Hippocampal formation (tissue), 2 donors: Measurements from ENCODE around the gene RNF144A.

ENCODE experiments used
- DNase-seq, 2 donors: peaks; one replicate each; lab custom pipeline; 2025; lab: John Stamatoyannopoulos, UW

Gene RNF144A

DNA sequence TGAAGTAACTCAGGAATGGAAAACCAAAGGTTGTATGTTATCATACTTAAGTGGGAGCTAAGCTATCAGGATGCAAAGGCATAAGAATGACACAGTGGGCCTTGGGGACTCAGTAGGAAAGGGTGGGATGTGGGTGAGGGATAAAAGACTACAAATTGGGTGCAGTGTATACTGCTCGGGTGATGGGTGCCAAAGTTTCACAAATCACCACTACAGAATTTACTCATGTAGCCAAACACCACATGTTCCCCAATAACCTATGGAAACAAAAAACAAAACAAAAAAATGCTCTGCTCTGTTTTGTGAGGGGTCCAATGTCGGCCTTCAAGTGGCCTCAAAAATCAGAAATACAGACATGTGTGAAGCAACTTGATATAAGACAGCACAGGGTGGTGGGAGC is 8.9 kb upstream of the RNF144A start:
- DNase-seq: no peak

DNA sequence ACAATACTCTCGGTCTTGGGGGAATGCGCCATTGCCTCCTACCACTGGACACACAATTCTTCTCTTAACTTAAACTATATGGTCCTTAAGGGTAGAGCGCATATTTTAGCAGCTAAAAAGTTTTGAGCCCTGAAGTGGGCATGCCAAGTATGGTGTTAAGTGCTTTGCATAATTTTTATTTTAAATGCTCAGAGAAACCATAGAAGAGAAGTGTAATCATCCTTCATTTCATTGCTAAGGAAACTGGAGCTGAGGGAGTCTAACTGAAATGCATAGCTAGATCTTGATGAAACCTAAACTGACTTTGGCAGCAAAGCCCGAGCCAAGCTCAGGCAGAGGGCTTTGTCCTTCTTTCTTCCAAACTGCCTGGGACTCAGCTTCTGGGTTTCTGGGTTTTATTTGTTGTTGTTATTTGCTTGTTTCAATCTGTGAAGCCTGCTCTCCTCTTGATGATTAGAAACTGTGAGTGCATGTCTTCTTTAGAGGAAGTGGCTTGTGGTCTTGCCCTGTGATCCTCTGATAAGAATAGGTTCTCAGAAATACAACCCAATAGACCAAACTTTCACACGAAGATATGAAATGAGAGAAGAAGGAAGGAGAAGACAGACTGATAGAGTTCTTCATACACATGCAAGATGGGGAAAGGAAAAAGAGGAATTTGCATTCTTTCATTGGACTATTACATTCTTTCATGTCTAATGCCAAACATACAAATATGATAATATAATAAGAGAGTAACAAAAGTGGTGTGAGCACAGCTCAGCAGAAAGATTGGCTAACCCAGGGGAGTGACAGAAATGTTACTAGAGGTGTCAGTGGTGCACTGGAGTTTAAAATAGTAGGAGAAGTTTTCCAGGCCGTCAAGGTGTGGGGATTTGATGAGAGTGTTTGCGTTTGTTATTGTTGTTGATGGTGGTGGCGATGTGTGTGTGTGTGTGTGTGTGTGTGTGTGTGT is 7.5 kb upstream of the RNF144A start:
- DNase-seq: no peak

DNA sequence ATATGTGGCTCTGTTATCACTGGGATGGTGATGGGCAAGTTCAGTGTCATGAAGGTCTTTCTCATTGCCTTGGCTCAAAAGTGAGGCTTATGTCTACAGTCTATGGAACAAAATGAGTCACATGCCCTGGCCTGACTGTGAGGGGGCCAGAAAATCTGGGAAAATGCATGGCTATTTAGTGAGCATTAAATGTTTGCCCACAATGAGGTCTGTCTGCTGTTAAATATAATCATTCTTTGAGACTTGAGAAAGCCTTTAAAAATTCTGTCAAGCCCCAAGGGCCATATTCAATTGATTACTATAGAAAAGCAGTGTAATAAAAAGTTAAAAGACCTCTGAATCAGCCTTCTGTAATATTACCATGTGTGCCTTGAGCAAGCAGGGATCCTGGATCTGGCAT is 5.5 kb upstream of the RNF144A start:
- no peak for DNase-seq

DNA sequence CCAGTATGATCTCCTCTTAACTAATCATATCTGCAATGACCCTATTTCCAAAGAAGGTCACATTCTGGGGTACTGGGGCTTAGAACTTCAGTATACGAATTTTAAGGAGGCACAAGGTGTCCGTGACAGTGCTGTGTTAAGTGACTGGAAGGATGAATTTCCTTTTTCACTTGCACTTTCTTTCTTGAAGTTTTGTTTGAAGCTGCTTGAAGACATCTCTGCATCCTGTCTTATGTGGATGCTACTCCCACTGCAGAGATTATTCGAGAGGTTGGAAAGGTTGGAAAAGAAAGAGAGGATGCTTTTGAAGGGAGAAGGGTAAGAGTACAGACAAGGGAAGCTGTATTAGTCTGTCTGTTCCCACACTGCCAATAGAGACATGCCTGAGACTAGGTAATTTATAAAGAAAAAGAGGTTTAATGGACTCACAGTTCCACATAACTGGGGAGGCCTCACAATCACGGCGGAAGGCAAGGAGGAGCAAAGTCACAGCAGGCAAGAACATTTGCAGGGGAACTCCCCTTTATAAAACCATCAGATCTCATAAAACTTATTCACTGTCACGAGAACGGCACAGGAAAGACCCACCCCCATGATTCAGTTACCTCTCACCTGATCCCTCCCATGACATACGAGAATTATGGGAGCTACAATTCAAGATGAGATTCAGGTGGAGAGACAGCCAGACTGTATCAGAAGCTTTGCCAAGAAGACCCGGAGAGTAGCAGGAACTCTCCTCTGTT is 3.6 kb upstream of the RNF144A start:
- DNase-seq: no peak

DNA sequence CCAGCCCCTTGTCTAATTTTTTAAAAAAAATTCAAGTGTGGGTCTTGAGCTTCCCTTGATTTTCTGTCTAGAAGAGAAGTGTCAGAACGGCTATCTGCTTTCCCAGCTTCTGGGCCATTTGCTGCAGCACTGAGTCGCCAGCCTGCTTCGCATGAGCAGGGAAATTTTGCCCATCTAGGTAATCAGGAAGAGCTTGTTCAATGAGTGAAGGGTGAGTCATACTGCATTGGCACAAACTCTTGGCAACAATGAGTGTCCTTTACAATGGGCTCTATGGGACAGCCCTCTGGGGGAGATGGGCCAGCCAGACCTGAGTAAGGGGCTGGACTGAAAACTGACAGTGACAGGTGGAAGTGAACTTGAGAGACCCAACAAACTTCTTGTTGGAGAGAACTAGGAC is 2.4 kb upstream of the RNF144A start:
- no peak for DNase-seq

DNA sequence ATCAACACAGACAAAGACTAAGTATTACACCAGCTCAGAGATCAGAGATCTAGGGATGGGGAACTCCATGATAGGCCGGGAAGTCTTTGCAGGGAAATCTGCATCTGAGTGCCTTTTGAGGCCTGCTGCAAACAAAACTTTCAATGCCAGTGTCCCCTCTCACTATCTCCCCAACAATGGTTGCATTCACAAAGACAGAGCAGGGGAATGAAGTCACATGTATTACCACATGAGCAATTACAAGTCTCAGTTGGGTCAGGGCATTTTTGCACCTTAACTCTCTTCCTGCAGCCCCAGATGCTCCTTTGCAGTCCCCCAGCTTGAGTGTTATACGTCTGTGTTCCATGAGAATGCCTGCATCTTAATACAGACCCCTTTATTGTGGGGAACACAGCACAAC is 1.8 kb upstream of the RNF144A start:
- DNase-seq: peak; percentile 39 to 54

DNA sequence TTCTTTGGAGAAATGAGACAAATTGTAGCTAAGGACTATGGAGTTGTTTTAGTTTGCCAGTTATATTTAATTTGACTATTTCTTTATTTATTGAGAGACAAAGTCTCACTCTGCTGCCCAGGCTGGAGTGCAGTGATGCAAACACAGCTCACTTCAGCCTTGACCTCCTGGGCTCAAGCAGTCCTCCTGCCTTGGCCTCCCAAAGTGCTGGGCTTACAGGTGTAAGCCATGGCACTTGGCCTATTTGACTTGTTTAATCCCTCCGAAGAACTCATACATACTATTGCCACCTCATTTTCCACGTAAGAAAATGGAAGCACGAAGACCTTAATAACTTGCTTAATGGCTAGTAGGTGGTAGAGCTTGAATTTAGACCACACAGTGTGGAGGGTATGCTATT is 988 bp upstream of the RNF144A start:
- no peak for DNase-seq

DNA sequence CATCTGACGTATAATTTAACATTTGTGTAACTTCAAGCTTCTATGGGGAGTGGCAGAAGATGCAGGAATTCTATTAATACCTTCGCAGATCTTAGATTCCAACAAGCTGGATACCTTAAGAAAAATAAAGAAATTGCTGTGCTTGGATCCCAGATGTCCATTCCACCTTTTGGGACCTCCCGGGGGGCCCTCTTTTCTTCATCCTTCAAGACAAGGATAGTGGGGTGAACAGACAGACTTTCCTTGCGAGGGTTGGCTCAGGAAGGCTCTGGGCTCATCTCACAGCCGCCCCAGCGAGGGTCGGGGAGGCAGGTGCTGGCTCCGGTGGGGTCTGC is 509 bp upstream of the RNF144A start:
- DNase-seq: no peak

DNA sequence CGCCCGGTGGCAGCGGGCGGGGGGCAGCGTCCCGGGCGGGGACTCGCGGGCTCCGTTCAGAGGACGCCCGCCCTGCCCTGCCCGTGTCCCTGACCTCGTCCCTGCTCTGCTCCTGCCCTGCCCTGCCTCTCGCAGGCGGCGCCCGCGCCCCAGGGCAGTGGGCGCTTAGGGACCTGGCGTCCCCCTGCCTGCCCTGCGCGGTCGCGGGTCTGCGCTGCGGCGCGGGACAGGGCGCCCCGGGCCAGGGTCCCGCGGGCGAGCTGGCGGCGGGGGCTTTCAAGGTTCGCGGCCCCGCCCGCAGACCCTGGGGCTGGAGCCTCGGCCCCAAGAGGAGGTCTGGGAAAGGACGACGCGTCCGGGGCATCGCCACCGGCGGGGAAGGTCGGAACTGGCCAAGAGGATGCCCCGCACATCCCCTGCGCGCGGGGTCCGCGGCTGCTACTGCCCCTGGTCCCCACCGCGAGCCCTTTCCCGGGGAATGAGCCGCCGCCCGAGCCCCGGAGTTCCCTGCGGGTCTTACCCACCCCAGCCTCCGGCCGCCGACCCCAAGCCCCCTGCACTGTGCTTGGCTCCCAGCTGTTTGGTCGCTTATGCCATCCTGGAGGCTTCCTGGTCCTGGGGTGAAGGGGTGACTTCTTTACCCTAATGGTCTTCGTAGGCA is 679 bp downstream of the RNF144A start:
- DNase-seq: no peak

DNA sequence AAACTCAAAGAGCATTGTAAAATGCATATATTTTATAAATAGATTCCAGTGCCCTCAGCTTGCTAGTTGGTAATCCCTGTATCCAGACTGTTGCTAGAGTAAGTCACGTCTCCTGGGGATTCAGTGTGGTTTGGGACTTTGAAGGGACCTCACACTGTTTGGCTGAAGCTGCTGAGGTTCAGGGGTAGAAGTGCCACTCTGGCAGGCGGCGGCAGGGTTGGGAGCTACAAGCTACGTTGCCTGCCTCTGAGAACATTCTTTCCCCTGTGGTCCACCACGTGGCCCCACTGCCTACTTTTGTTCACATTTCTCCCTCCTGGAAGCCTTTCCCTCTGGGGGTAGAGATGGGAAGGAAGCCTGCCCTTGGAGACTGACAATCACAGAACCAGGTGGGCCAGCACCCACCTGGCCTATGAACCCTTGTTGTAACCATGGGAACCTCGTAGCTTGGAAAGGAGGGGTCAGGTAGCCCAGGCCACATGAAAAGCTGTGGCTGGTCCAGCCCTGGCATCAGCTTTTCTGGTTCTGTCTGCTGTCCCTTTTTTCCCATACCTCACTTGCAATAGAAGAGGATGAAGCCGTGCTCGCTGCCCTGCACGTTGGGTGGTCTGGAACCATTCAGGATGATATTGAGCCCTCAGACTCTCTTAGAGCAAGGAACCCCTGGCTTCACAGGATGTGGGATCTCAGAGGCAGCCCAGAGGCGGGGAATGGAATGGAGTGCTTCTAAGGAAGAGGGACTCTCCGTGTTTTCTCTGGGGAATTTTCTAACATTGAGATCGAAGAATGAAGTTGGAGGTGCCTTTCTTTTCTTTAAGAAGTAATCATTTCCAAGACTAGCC is 2.9 kb downstream of the RNF144A start:
- DNase-seq: no peak

DNA sequence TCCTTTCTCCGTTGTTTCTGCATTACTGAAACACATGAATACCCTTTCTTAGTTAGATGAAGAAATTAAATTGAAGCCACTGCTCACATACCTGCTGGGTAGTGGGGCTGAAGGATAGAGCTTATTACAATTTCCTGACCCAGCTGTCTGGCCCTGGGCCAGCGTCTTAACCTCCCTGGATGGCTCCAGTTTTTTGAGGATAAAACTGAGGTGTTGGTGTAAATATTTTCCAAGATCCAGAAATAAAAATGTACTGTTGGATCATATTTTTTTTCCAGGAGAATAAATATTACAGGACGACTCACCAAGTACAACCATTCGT is 3.5 kb downstream of the RNF144A start:
- DNase-seq: no peak

DNA sequence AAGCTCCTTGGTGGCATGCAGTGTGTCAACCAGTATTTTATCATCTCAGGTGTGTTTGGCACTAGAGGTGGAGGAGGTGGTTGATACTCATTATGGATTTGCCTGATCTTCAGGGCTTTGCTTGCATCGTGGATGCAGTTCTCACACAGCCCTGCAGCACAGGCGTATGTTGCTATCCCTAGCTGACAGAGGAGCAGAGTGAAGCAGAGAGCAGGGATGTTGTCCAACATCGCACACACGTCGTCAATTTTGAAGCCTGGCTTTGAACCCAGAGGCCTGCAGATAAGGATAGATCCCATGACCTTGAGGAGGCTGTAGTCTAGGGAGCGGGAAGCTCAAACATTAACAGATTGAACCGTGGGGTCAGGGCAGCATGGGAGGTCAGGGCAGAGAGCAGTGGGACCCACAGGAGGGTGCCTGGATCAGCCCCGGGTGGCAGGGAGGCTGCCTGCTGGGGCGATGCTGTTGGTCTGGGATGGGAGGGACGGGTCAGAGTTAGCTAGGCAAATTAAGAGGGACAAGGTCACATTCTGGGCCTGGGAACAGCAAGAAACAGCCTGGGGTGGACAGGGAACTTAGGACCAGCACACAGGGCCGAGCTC is 4.2 kb downstream of the RNF144A start:
- no peak for DNase-seq

DNA sequence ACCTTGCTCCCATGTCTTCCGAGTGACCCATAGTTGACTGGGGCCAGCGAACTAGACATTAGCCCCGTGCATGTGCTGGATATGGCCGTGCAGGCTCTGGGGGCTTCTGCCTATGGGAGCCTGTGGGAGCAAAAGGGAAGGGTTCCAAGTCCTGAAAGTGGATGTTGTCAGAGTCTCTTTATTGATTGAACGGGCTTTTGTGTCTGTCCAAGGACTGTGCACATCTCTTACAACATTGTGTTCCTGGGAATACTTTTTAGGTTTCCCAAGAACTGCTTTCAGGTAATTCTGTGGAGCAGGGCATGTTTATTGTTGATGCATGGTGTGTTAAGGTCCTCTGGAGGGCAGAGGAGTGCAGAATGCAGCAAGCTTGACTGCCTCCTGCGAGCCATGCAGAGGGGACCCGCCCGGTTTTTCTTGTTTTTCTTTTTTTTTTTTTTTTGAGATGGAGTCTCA is 5.0 kb downstream of the RNF144A start:
- no peak for DNase-seq

DNA sequence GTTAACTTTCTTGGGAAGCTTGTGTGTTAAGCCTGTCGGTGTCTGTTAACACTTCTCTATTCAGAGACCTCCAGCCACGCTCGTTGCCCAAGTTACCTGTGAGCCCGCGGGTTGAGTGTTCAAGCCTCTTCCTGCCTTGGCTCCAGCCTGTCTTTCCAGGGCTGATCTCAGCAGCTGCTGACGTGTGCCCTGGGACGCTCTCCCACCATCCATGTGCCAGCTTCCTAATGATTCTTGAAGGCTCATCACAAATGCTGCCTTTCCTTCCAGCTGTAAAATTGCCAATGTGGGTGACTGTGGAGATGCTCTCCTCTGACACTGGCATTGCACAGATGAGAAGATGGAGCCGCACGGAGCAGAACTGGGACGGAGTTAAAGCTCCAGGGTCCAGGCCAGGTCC is 6.1 kb downstream of the RNF144A start:
- DNase-seq: no peak

DNA sequence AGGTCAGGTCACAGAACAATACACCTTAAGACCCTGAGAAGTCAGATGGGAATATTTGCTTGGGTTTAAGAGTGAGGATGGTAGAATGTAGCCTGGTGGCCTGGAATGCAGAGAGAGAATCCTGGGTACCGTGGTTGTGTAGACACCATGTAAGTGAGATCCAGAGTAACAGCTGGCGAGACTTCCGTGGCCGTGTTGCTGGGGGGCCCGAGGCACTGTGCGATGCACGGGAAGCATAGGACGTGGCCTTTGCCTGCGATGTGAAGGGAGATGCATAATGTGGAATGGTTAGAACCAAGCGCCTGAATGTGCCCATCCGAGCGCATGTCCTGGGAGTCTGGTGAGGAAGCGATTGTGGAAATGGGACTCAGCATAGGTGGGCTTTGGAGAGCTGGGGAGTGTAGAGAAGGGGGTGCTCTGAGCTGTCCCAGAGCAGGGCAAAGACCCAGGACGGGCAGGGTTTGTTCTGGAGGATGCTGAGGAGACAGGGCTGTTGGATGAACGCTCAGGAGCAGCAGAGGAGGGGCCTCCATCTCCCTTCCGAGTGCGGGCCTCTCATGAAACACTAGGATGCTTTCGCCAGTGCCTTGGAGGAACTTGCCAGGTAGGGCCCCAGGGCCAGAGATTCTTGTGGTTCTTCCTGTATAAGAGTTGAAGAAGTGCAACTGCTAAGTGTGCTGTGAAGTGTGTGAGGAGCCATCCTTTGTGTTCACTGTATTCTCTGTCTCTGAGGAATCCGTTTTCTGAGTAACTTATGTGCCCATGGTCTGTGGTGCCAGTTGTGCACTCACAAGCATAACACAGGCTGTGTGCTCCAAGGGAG is 7.1 kb downstream of the RNF144A start:
- DNase-seq: no peak

DNA sequence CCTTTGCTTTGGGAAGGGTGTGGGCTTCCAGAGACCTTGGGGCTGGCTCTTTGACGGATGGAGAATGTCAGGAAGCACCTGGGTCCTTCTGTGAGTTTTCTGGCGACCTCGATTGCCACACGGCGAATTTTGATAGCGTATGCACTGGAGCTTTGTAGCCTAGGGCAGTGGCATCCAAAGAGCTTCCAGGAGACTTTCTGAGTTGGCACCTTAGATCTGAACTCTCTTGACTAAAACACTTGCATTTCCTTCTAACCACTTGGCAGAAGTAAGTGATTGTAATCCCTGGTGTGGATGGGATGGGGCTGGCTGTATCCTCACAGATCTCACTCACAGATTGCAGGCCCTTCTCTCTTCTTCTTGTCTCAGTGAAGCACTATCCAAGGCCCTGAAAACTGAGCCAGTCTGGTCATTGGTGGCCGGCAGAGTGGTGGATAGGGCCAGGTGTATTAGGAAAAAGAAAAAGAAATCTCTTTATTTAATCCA is 7.8 kb downstream of the RNF144A start:
- DNase-seq: no peak

DNA sequence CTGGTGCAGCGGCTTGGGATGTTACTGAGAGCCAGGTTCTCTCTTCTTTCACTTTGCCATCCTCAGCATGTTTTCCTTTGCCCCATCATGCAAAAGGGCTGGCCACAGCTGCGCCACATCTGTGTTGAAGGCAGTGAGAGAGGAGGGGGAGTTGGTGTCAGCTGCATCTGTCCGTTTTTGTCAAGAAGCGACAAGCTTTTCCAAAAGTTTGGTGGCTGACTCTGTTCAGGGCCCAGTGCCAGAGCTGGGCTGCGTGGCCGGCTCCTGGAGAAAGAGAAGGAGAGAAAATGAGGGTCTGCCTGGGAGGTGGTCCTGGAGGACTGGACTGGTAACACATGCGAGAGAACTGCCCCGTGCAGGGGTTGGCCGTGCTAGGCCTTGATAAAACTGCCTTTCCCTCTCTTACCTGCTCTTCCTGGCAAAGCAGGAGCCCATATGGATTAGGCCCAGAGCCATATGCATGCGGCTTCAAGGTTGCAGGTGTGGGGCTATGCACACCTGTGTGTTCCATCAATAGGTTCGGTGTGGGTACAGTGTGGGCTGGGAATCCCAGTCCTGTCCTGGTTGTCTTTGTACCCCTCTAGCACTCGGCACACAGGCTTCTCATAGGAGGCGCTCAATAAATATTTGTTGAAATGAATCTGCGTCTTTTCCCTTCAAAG is 9.0 kb downstream of the RNF144A start:
- no peak for DNase-seq

DNA sequence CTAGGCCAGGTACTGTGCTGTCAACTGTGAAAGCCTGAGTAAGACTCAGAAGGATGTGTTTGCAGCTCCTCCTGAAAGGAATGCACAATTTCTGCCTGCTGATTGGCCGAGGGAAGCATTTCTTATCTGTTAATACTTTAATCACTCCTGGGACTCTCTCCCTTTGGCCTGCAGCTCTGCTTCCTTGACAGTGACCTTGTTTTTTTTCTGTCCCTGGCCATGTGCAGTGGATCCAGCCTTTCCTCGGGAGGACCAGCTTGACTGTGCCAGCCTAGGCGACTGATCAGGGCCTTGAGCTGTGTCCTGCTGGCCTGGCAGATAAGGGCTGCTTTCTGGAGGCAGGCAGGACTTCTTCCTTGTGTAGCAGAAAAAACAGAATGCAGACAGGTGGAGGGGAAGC is 10.0 kb downstream of the RNF144A start:
- no peak for DNase-seq

DNA sequence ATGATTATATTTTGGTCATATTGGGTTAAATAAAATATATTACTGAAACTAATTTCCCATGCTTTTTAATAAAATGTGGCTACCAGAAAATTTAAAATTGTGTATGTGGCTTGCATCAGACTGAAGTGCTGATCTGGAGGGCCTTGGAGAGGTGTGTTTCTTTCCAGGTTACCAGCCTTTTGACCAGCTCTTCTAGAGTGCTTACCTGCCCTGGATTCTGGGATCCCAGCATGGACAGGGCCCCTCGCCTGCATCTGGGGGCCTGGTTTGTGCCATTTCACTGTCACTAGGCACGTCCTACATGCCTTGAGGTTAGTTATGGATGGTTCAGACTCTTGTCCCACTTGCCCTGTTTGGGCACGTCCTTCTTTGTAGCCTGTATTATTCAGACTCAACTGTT is 10.5 kb downstream of the RNF144A start:
- DNase-seq: no peak

DNA sequence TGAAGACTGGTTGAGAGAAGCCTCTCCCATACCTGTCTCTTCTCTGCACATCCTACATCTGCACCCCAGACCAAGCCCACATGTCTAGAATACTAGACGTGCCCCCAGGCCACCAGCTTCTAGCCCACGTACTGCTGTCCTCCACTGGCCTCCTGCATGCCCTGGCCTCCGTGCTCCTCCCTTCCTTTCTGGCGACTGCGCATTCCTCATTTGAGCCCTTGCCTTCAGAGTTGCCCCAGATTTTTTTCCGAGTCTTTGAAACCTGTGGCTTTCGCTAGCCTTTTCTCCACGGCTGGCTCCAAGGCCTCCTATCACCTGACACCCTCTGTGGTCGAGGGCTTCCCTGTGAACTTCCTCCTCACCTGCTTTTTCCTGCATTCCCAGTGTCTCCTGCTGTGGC is 11.2 kb downstream of the RNF144A start:
- DNase-seq: no peak
